ENCODE data around the gene WNT6.
A peak's percentile ranks its signal among the peaks of the same experiment; 100 is the strongest.
"Not testable (repeated sequence)": the region's sequence is repeated elsewhere in the genome, so short reads cannot be mapped to it uniquely, and the experiment has no call there.

The WNT6 gene

GRCh38 chr2:218830526-218831306 lies 28.9 kb upstream of the WNT6 start:
- no peak for DNase-seq (ENCODE audit: low read depth)

GRCh38 chr2:218831378-218831990 lies 28.1 kb upstream of the WNT6 start, which contains the start of gene PRKAG3:
Gene PRKAG3, minus strand, starts transcription at chr2:218831803.
- no peak for DNase-seq (ENCODE audit: low read depth)

DNA sequence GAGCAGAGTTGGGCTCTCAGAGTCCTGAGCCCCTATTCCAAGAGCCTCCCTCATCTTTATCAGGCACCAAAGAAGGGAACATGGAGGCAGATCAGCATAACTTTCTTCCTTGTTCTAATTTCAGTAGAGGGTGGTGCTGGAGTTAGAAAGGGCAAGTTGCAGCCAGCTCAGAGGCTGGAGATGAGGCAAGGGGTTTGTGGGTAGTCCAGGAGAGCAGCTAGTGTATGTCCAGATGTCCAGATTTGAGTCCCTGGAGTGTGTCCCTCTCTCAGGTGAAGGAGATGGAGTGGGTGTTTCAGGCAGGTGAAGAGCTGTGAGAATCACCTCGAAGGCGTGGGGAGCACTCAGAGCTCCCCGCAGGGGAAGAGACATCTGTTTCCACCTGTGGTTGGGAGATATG lies 27.5 kb upstream of the WNT6 start:
- DNase-seq (ENCODE audit: low read depth): no peak

DNA sequence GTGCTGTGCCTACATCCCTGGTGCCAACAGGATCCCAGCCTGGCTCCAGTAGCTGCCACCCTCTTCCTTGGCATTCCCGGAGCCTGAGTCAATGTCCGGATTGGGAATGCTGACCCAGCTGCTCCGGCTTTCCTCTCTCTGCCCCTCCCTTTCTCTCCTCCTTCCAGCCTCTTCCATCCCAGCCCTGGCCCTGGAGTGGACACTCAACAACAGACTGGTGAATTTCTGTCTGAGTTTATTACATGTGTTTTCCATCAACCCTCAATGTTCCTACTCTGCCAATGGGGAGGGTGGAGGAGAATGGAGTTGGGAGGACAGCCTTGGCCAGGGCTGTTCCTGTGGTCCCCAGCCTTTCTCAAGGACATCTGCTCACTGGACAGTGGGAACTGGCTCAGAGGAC lies 27.1 kb upstream of the WNT6 start:
- DNase-seq (ENCODE audit: low read depth): no peak

DNA sequence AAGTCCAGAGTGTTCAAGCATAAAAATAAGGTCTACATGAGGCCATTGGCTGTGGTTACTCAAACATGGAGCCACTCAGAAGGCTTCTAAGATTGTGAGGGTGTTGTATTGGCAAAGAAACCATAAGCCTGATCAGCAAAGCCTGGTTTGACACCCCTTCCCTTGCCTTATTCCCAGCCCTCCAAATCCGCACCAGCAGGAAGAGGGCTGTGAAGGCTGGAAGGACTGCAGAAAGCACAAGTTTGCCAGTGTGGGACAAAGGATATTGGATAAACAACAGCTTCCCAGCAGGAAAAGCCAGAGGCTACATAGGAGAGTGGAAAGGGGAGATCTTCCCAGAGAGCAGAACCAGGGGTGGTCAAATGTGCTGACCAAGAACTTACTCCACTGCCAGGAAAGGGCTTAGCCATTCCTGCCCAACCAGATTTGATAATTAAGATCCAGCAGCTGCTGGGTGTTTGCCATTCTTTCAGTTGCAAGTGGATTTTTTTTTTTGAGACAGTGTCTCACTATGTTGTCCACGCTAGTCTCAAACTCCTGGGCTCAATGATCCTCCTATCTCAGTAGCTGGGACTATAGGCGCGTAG lies 26.5 kb upstream of the WNT6 start:
- DNase-seq (ENCODE audit: low read depth): no peak

- DNase-seq (ENCODE audit: low read depth): no peak
Measured at GRCh38 chr2:218834685-218835084, 24.9 kb upstream of the WNT6 start.

DNA sequence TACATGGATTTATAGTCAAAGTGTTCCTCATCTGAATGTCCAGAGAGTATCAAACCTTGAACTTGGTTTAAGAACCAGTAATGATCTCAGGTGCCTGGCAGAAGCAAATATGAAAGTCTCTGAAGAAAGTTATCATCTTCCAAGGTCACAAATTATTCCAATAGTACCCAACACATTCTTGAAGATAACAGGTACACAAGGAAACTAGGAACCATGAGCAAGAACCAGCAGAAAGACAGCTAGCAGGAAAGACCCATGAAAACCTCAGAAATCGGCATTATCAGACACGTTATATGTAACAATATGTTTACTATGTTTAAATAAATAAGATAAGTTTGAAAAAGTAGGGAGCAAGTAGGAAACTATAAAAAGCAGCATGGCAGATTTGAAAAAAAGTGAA lies 22.1 kb upstream of the WNT6 start:
- no peak for DNase-seq (ENCODE audit: low read depth)

DNA sequence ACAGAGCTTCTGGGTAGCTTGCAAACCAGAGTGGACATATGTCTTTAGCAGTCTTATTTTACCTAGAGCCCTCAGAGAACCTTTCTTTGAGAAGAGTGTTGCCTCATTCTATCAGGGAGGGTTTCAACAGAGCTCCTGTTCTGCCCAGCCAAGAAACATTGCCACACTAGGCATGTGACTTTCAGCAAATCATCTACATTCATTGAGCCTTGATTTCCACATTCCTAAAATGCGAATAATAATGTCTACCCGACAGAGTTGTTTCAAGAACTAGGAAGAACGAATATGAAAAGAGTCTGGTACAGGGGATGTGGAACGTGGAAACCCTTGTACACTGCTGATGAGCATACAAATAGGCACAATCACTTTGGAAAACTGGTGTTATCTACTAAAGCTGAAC lies 20.2 kb upstream of the WNT6 start:
- no peak for DNase-seq (ENCODE audit: low read depth)

GRCh38 chr2:218839888-218840287 lies 19.7 kb upstream of the WNT6 start:
- DNase-seq (ENCODE audit: low read depth): no peak

- not testable (repeated sequence) for DNase-seq (ENCODE audit: low read depth)
Measured at GRCh38 chr2:218844334-218844733, 15.3 kb upstream of the WNT6 start.

DNA sequence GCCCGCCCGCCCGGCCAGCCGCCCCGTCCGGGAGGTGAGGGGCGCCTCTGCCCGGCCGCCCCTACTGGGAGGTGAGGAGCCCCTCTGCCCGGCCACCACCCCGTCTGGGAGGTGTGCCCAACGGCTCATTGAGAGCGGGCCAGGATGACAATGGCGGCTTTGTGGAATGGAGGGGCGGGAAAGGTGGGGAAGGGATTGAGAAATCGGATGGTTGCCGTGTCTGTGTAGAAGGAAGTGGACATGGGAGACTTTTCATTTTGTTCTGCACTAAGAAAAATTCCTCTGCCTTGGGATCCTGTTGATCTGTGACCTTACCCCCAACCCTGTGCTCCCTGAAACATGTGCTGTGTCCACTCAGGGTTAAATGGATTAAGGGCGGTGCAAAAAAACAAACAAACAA lies 12.6 kb upstream of the WNT6 start:
- DNase-seq (ENCODE audit: low read depth): not testable (repeated sequence)

DNA sequence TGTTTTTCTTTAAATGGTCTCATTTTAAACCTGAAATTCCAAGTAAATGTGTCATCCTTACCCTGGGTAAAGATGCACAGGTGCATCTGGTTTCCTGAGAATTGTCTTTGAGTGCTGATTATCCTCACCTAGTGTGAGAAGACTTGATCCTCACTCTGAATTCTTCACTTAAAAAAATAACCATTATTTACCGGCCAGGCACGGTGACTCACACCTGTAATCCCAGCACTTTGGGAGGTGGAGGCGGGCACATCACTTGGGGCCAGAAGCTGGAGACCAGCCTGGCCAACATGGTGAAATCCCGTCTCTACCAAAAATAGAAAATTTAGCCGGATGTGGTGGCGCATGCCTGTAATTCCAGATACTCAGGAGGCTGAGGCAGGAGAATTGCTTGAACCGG lies 9.9 kb upstream of the WNT6 start:
- no peak for DNase-seq (ENCODE audit: low read depth)

DNA sequence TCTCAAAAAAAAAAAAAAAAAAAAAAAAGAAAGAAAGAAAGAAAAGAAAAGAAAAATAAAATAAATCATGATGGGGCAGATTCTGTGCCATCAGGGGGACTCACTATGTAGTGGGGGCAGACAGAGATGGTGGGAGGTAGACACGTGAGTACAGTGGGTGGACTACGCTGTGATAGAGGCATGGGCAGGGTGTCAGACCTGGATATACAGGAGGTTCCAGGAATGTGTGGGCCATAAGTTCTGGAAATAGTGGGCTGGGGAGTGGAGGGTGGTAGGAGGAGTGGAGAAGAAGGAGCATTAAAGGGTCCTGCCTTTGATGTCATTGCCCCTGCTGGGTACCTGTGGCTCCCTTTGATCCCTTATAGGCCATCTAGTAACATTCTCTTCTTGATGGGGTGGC lies 8.8 kb upstream of the WNT6 start:
- no peak for DNase-seq (ENCODE audit: low read depth)

DNA sequence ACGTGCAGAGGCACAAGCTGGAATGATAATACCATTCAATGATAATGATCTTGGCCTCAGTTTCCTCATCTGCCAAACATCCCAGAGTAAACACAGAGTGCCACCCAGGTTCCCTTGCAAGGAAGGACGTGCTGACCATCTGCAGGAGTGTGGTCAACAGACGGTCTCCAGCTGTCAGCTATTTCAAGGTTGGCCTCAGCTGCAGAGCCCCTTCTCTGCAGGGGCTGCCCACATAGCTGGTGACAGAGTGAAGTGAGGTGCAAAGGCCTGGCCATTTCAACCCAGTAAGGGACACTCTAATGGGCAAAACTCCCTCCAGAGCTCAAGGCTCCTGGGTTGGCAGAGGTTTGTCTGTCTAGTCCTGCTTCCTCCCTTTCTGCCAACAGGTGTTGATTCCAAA lies 8.3 kb upstream of the WNT6 start:
- DNase-seq (ENCODE audit: low read depth): no peak

DNA sequence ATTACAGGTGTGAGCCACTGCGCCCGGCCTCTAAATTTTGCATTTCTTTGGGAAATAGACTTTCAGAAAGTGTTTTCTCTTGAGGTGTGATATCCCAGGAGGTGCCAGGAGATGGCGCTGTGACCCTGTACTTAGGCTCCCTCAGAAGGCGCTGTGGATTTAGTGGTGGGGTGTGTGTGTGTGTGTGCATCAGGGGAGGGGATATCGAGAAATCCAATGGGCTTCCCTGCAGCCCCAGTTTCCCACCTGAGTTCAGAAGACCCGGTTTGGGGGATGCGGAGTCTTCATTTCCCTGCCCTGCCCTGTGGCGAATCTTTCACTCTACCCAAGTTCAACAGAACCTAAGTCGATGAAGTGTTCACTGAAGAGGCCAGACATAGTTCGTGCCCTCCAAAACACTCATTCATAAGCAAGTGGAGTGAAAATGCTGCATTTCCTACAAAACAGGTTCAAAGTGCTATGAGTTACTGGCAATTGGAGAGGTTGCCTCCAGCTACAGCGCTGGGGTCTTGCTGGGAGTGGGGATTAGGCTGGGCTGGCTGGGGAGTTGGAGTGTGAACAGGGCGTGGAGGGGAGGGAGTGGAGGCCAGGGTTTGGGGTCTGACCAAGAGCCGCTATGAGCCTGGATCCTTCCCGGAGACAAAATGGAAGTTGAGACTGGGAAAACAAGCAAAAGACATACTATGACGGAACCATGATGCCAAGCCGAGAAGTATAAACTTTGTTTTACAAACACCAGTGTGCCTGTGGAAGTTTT lies 6.5 kb upstream of the WNT6 start:
- DNase-seq (ENCODE audit: low read depth): peak; percentile 32

DNA sequence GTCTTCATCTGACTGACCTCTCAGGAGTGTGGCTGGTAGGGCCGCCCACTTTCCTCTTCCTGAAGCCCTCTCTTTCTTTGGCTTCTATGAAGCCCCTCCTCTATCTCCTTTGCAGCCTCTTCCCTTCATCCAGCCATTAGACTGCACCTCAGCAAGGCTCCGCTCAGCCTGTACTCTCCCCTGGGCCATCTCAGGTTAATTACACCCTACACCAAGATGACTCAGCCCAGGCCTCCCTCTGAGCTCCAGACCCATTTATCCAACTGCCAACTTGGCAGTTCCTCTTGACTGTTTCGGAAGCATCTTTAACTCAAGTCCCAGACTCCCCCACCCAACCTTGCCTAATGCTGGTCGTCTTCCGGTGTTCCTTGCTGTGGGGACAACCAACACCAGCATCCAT lies 5.8 kb upstream of the WNT6 start:
- DNase-seq (ENCODE audit: low read depth): no peak

- no peak for DNase-seq (ENCODE audit: low read depth)
Measured at GRCh38 chr2:218854860-218855259, 4.7 kb upstream of the WNT6 start.

DNA sequence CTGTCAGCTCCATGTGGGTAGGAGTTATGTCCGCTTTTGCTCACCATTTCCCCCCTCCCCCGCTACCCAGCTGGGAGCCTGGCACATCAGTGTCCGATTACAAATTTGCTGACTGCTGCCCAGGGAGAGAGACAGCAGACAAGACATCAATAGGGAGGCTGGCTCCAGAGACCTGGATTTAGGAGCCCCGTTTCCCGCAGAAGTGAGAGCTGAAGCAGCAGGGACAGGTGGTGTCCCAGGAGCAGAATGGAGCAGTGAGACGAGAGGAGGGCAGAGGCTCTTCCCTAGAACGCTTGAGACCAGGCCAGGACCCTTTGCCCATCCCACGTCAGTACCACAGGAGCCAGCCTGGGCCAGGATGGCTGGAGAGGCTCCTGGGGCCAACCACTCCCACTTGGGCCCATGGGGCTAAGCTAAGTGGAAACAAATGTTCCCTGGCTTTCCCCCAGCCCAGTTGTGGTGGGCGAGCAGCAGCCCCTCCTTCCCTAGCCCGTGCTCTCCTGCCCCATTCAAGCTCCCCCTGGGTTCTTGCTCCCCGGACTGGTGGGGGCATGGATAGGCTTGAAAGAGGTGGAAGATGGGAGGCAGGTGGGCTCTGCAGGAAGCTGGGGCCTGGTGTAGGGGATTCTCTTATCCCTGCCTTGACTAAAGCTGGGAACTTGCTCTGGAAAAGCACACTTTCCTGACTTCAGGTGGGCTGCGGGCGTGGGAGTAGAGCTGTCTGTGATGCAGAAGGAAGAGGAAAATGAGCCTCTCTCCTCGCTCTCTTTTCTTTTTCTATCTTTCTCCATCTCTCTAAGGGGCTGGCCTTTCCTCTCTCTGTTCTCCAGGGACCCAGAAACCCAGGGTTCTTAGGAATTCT lies 4.1 kb upstream of the WNT6 start:
- DNase-seq (ENCODE audit: low read depth): no peak

DNA sequence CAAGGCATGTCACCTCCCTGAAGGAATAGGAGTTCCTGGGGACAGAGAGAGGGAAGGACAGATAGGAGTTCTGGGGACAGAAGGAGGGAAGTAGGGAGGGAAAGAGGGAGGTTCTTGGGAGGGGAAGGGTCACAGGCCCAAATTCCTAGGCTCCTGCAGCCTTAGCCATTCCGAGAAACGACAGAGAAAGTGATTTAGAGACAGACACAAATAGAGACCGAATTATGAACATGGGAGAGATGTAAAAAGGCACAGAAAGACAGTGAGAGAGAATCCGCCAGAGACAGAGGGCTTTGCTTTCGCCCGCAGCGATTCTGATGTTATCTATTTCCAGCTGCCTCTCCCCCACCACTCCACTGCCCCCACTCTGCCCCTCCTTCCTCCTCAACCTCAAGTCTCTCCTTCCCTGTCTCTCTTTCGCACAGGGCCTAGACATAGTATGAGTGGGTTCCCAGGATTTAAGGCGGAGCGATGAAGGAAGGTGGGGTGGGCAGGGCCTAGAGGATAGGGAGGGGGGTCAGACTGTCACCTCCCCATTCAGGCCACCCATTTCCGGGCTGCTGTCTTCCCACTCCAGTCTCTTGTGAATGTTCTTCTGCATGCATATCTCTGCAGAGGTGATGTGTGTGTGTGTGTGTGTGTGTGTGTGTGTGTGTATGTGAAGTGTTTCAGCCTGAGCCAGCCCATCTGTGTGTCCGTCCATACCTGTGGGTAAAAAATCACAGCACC lies 3.3 kb upstream of the WNT6 start:
- DNase-seq (ENCODE audit: low read depth): no peak

GRCh38 chr2:218856896-218857243 lies 2.7 kb upstream of the WNT6 start:
- no peak for DNase-seq (ENCODE audit: low read depth)

All from activated T-helper 1 cell treated with Interleukin-2 at 50 U/mL for 16 hours (primary cell).